ENCODE results near the gene AUH. TPM values are rescaled to one million over a fixed set of nuclear protein-coding genes. Genes with fewer than 3 reads are reported as not detected.
A peak's percentile ranks its signal among the peaks of the same experiment; 100 is the strongest.

The AUH gene
- total RNA-seq, 1 experiment from 2014 or later, result 21.7 TPM

- Histone ChIP-seq H3K23ac (ENCODE audit: insufficient read length, low read depth, low read length) (no peak overlapping the region), H4K8ac (replicated peaks; ENCODE audit: insufficient read length, low read depth, low read length) (no peak overlapping the region), H3T11ph (ENCODE audit: low read length) (no peak overlapping the region), H3K27me3 (ENCODE audit: insufficient read depth, low read length) (no peaks in the 10 kb centered on the region), H3K14ac (ENCODE audit: insufficient read depth, low read length) (no peak overlapping the region), H2BK12ac (ENCODE audit: insufficient read length, low read depth, low read length) (no peak overlapping the region), H4K5ac (ENCODE audit: insufficient read length, low read depth, low read length) (no peak overlapping the region), H3K79me2 (ENCODE audit: insufficient read depth, low read length) (no peaks in the 10 kb centered on the region), H2BK120ac (ENCODE audit: low read depth, low read length, poor library complexity, severe bottlenecking) (no peak overlapping the region), H4K20me1 (ENCODE audit: control insufficient read depth, insufficient read depth, insufficient read length) (no peaks in the 10 kb centered on the region), H3K23me2 (ENCODE audit: insufficient read length, low read depth, low read length, poor library complexity, severe bottlenecking) (no peaks in the 10 kb centered on the region), H3K27ac (ENCODE audit: insufficient read length, low read depth, low read length) (no peak overlapping the region), H3K4me2 (ENCODE audit: insufficient read depth, insufficient read length, low read length) (no peak overlapping the region), H3K79me1 (ENCODE audit: insufficient read depth, low read depth, low read length, poor library complexity, severe bottlenecking) (no peaks in the 10 kb centered on the region), H3K18ac (ENCODE audit: insufficient read length, low read depth, low read length) (no peak overlapping the region), H3K56ac (ENCODE audit: insufficient read length, low read depth, low read length) (no peak overlapping the region), H3K9me3 (ENCODE audit: control insufficient read depth, low read depth, low read length) (no peaks in the 10 kb centered on the region), H3K4ac (ENCODE audit: low read depth, low read length) (no peak overlapping the region), H2BK20ac (ENCODE audit: low read depth, low read length, poor library complexity, severe bottlenecking) (no peak overlapping the region), H2AK5ac (ENCODE audit: insufficient read length, low read length) (no peak overlapping the region), H2BK5ac (ENCODE audit: insufficient read length, low read length) (no peak overlapping the region), H4K91ac (ENCODE audit: insufficient read length, low read depth, low read length) (no peak overlapping the region), H3K4me1 (ENCODE audit: insufficient read depth, low read length) (no peaks in the 10 kb centered on the region), H3K9ac (ENCODE audit: extremely low read depth, insufficient read length, low read length) (no peak overlapping the region), H2AFZ (ENCODE audit: low read length) (no peak overlapping the region), H2BK15ac (ENCODE audit: low read depth, low read length) (no peak overlapping the region)
- H3K27ac Mint-ChIP-seq, result 0 out of 7 replicates have a peak overlapping the region, but pooled peaks of 1 of the 3 experiments have one; percentile 55
- H3K36me3 Mint-ChIP-seq (ENCODE audit: insufficient read depth in 1 of 3, low read depth in 3 of 3), result no peaks in the 10 kb centered on the region
- H3K4me3 Mint-ChIP-seq, result no peak overlapping the region
- DNase-seq, result no peak
- H3K4me1 Mint-ChIP-seq, result peaks cover 8 to 18% of the 10 kb centered on the region in 2 experiments
- no peak for TF ChIP-seq CTCF (conservative IDR thresholded peaks at IDR 0.05)
- H3K9me3 Mint-ChIP-seq, result no peaks in the 10 kb centered on the region
- no peaks in the 10 kb centered on the region for H3K27me3 Mint-ChIP-seq (ENCODE audit: low read depth)
- WGBS (ENCODE audit: extremely low coverage, insufficient read length, low lambda C conversion rate), result no CpG with 5 or more reads among the region's 2 CpGs
These were observed 87.7 kb downstream of the AUH start for GRCh38 chr9:91273853-91274552.
